Bronchial epithelial cell (primary cell): Measurements from ENCODE around the gene ZNF334. TPM values are rescaled to one million over a fixed set of nuclear protein-coding genes. Genes with fewer than 3 reads are reported as not detected.

Source experiments
- DNase-seq: peaks from one replicate; pipeline ENCODE4 v3.0.0-alpha.2; 2010; ENCODE audit warnings: low read depth
- FAIRE-seq: peaks from 2 replicates; lab custom pipeline; 2011; peaks lifted over from hg19 to GRCh38; lab: Jason Lieb, UNC
- H3K27me3 ChIP-seq: 2 replicates; pipeline ENCODE4 v1.5.1; 2011; ENCODE audit warnings: low read length; ENCODE audit not compliant: control insufficient read depth, insufficient read depth
- H3K36me3 ChIP-seq: 2 replicates; pipeline ENCODE4 v1.5.1; 2011; ENCODE audit warnings: low read length; ENCODE audit not compliant: control insufficient read depth, insufficient read depth
- H3K4me3 ChIP-seq: 2 replicates; pipeline ENCODE4 v1.5.1; 2011; ENCODE audit warnings: mild to moderate bottlenecking, low read depth, low read length, control low read depth
- total RNA-seq: library from RNA; depleted of rRNA; stranded (reverse); fragments of >200 nt; gene quantifications from 2 replicates; pipeline ENCODE4 v1.2.1, GENCODE V29; 2014
- TF ChIP-seq, protein P1 (sequence below): IDR thresholded peaks from 2 replicates; pipeline ENCODE4 v1.5.1; 2011; ENCODE audit warnings: mild to moderate bottlenecking, moderate library complexity, low read length, control low read depth, inconsistent platforms; ENCODE audit not compliant: insufficient read depth, severe bottlenecking

The ZNF334 gene
- total RNA-seq, 1 donor from 2014 or later: 1.6 TPM

DNA sequence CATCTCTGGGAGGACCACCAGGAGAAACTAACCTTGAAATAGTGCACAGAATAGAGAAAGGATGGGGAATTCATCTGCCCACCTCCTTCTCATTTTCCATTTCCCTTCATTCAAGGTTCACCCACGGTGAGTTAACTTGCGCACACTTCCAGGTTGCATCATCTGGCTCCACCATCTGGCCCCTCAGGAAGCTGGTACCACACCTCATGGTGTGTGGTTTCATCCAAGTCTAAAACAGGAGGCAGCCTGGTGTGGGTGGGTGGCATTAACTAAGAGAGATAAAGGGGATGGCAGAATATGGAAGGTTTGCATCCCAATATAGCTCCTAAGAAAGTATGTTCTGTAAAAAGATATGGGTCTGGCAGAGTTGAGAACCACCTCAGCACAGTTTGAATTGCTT lies 3.8 kb downstream of the ZNF334 start:
- DNase-seq: no peak
- H3K27me3 ChIP-seq: no peaks in the 10 kb centered on the region
- TF ChIP-seq, protein P1, sequence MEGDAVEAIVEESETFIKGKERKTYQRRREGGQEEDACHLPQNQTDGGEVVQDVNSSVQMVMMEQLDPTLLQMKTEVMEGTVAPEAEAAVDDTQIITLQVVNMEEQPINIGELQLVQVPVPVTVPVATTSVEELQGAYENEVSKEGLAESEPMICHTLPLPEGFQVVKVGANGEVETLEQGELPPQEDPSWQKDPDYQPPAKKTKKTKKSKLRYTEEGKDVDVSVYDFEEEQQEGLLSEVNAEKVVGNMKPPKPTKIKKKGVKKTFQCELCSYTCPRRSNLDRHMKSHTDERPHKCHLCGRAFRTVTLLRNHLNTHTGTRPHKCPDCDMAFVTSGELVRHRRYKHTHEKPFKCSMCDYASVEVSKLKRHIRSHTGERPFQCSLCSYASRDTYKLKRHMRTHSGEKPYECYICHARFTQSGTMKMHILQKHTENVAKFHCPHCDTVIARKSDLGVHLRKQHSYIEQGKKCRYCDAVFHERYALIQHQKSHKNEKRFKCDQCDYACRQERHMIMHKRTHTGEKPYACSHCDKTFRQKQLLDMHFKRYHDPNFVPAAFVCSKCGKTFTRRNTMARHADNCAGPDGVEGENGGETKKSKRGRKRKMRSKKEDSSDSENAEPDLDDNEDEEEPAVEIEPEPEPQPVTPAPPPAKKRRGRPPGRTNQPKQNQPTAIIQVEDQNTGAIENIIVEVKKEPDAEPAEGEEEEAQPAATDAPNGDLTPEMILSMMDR: no peak
- no peaks in the 10 kb centered on the region for H3K36me3 ChIP-seq
- no peak for FAIRE-seq
- H3K4me3 ChIP-seq: no peak overlapping the region

DNA sequence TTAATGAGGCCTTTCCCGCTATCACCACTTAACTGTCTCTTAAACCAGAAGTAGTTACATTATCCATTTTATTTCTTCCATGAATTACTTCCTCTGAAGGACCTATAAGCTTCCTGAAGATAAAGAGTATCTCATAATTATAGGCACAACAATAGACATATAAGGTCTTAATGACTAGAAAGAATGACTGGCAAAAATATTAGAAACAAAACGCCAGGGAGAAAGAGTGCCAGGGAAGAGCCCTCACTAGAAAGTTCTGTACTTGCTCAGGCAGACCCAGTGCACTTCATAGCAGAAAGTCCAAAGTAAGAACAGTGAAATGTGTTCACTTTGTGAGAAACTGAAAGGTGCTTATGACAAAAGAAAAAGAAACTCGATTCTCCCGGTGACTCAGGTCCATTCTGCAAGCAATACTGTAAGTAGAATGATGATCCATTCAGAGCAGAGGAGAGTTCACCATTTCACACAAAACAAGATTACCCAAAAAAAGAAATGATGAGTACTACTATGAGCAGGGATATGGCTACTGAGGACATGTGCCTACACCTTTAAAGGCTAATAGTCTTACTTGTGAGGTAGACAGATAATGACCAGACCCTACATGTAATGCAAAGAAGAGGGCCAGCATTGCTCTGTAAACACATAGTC lies 5.5 kb downstream of the ZNF334 start:
- Histone ChIP-seq H3K4me3 (no peak overlapping the region), H3K27me3 (no peaks in the 10 kb centered on the region), H3K36me3 (no peaks in the 10 kb centered on the region)
- FAIRE-seq (no peak), DNase-seq (no peak)
- TF ChIP-seq, protein P1: no peak

DNA sequence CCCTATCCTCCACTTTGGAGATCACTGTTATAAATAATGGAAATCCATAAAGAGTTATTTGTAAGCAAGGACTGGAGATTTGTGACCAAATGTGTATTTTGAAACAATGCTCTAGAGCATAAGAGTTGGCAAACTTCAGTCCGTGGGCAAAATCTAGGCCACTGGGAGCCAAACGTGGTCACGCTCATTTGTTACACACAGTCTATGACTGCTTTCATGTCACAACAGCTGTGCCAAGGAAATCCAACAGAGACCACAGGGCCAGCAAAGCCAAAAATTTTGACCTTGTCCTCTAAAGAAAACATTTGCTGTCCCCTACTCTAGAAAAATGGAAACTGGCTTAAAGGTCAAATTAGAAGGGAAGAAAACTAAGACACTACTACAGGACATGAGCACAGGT lies 7.9 kb downstream of the ZNF334 start:
- FAIRE-seq (no peak), DNase-seq (no peak)
- Histone ChIP-seq H3K36me3 (no peaks in the 10 kb centered on the region), H3K27me3 (no peaks in the 10 kb centered on the region), H3K4me3 (no peak overlapping the region)
- TF ChIP-seq, protein P1: no peak

DNA sequence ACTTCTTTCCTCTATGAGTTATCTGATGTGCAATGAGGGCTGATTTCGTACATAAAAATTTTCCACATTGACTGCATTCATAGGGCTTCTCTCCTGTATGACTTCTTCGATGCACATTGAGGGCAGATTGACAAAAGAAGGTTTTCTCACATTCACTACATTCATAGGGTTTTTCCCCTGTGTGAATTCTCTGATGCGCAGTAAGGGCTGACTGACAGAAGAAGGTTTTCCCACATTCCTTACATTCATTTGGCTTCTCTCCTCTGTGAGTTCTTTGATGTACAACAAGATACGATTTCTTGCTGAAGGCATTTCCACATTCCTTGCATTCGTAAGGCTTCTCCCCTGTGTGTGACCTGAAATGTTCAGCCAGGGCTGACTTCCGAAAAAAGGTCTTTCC lies 11.4 kb downstream of the ZNF334 start:
- TF ChIP-seq, protein P1: no peak
- no peak for DNase-seq
- no peak for FAIRE-seq
- Histone ChIP-seq H3K36me3 (no peaks in the 10 kb centered on the region), H3K27me3 (no peaks in the 10 kb centered on the region), H3K4me3 (no peak overlapping the region)

DNA sequence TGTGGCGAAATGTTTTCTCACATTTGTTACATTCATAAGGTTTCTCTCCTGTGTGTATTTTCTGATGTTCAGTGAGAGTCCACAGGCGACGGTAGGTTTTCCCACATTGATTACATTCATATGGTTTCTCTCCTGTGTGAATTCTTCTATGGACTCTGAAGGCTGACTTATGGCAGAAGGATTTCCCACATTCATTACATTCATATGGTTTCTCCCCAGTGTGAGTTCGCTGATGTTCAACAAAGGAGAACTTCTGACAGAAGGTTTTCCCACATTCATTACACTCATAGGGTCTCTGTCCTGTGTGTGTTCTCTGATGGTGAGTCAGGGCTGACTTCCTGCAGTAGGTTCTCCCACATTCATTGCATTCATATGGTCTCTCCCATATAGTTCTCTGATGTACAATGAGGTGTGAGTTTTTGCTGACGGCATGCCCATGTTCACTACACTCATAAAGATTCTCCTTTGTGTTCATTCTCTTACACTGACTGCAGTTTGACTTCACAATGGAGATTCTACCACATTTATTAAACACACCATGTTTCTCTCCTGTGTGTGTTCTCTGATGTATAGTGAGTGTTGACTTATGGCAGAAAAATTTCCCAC lies 11.9 kb downstream of the ZNF334 start:
- TF ChIP-seq, protein P1: no peak
- H3K27me3 ChIP-seq: no peaks in the 10 kb centered on the region
- no peaks in the 10 kb centered on the region for H3K36me3 ChIP-seq
- no peak overlapping the region for H3K4me3 ChIP-seq
- DNase-seq (no peak), FAIRE-seq (no peak)
